Activated CD8-positive, alpha-beta T cell treated with anti-CD3 and anti-CD28 coated beads for 36 hours (primary cell): ENCODE results near the gene GRK5. TPM values are rescaled to one million over a fixed set of nuclear protein-coding genes. Genes with fewer than 3 reads are reported as not detected.

Source experiments
- ATAC-seq: fragments of 200-7000 bp; cut with Tn5 transposase; one replicate; pipeline ENCODE4 v1.10.0; 2021; ENCODE audit warnings: mild to moderate bottlenecking, moderate library complexity
- CTCF ChIA-PET: fragments of 350-600 bp; sonication (Branson Sonifier 250); formaldehyde crosslinking; loops from one replicate; lab custom pipeline; 2021; ENCODE audit warnings: antibody characterized with exemption; lab: Charles Lee
- POLR2A ChIA-PET: fragments of 350-600 bp; sonication (Branson Sonifier 250); formaldehyde crosslinking; loops from one replicate; lab custom pipeline; 2021; ENCODE audit warnings: antibody characterized with exemption; lab: Charles Lee
- DNase-seq: peaks from one replicate; pipeline ENCODE4 v3.0.0-alpha.2; 2020
- H3K27ac Mint-ChIP-seq: one replicate; pipeline ENCODE4 v1.8.0; 2021; ENCODE audit warnings: mild to moderate bottlenecking, mixed read lengths
- H3K27me3 Mint-ChIP-seq: one replicate; pipeline ENCODE4 v1.8.0; 2021; ENCODE audit warnings: mixed read lengths
- H3K36me3 Mint-ChIP-seq: one replicate; pipeline ENCODE4 v1.8.0; 2021; ENCODE audit warnings: low read depth, mixed read lengths
- H3K4me1 Mint-ChIP-seq: one replicate; pipeline ENCODE4 v1.8.0; 2021; ENCODE audit warnings: low read depth, mixed read lengths
- H3K4me3 Mint-ChIP-seq: one replicate; pipeline ENCODE4 v1.8.0; 2021; ENCODE audit warnings: mild to moderate bottlenecking, moderate library complexity, mixed read lengths
- H3K9me3 Mint-ChIP-seq: one replicate; pipeline ENCODE4 v1.8.0; 2021; ENCODE audit warnings: mixed read lengths
- CTCF ChIP-seq: fragments of 200-600 bp; IDR thresholded peaks from one replicate; pipeline ENCODE4 v1.8.0; 2022; ENCODE audit warnings: antibody characterized with exemption, mild to moderate bottlenecking
- intact Hi-C: fragments of 100-400 bp; cut with micrococcal nuclease; formaldehyde crosslinking; loops from one replicate; pipeline ENCODE4 v1.10.0; 2022
- total RNA-seq, 2 experiments: library from RNA; stranded (reverse); gene quantifications; one replicate each; pipeline ENCODE4 v1.2.3, GENCODE V29; 2021

GRK5 gene
- total RNA-seq, 2 experiments from 2014 or later = 14.8 to 15.6 TPM

- intact Hi-C loops = no loop called here
- POLR2A ChIA-PET = interaction anchor here (0.6 kb wide), 1 partner anchor 38 kb away, joined by 3 read pairs; no protein-coding TSS in a partner anchor
- ATAC-seq (no peak), DNase-seq (no peak)
- Mint-ChIP-seq H3K27ac (no peak overlapping the region), H3K4me3 (no peak overlapping the region), H3K36me3 (no peaks in the 10 kb centered on the region), H3K4me1 (peaks cover 16% of the 10 kb centered on the region), H3K9me3 (no peaks in the 10 kb centered on the region), H3K27me3 (no peaks in the 10 kb centered on the region)
- no peak for TF ChIP-seq CTCF
- CTCF ChIA-PET = no interaction called here
These were observed 166.1 kb downstream of the GRK5 start for GRCh38 chr10:119373294-119374102.

- CTCF ChIA-PET = no interaction called here
- H3K9me3 Mint-ChIP-seq = no peaks in the 10 kb centered on the region
- no peak for ATAC-seq
- no peaks in the 10 kb centered on the region for H3K36me3 Mint-ChIP-seq
- POLR2A ChIA-PET = interaction anchor here (0.6 kb wide), 1 partner anchor 38 kb away, joined by 3 read pairs; no protein-coding TSS in a partner anchor
- peaks cover 16% of the 10 kb centered on the region for H3K4me1 Mint-ChIP-seq
- no peak overlapping the region for H3K4me3 Mint-ChIP-seq
- intact Hi-C loops = no loop called here
- DNase-seq = no peak
- no peaks in the 10 kb centered on the region for H3K27me3 Mint-ChIP-seq
- no peak overlapping the region for H3K27ac Mint-ChIP-seq
- no peak for TF ChIP-seq CTCF
These were observed 166.9 kb downstream of the GRK5 start for GRCh38 chr10:119374236-119374635.

GRCh38 chr10:119375574-119376272 lies 168.4 kb downstream of the GRK5 start:
- no peak for ATAC-seq

DNA sequence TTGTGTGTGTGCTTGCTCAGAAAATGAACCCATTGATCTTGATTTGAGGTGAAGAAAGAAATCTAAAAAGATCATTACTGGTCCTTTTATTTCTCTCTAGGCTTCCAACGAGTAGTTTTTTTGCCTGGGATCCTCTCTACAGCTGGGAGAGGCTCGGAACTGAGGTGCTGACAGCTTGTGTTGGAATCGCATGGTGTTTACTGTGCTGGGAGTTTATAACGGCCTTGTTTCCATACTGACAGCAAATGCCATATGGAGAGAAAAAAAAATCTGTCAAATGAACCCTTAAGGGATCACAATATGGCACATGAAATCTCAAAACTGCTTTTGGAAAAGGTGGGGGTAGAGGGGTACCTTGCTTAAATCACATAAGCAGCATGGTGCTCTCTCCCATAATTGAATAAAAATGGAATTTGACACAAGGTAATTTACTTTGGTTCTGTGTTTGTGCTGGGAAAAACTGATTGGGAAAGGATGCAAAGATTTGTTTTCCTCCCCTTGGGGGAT lies 170.1 kb downstream of the GRK5 start:
- ATAC-seq = no peak

More at GRCh38 chr10:119375574-119376272, 168.4 kb downstream of the GRK5 start:
- ChIA-PET POLR2A (interaction anchor here (1.3 kb wide), 1 partner anchor 14 kb away, joined by 3 read pairs; no protein-coding TSS in a partner anchor), CTCF (interaction anchor here (1.3 to 1.6 kb wide), 3 partner anchors 8 to 177 kb away, joined by 3 to 5 read pairs (median 4); no protein-coding TSS in a partner anchor)
- no peak for TF ChIP-seq CTCF
- Mint-ChIP-seq H3K4me3 (no peak overlapping the region), H3K27me3 (no peaks in the 10 kb centered on the region), H3K9me3 (no peaks in the 10 kb centered on the region), H3K27ac (no peak overlapping the region), H3K4me1 (peaks cover 9% of the 10 kb centered on the region), H3K36me3 (peaks cover 4% of the 10 kb centered on the region)
- DNase-seq = no peak
- intact Hi-C loops = no loop called here

More for the DNA sequence above, 170.1 kb downstream of the GRK5 start:
- no peaks in the 10 kb centered on the region for H3K27me3 Mint-ChIP-seq
- H3K36me3 Mint-ChIP-seq = peaks cover 6% of the 10 kb centered on the region
- no peak for TF ChIP-seq CTCF
- no peak for DNase-seq
- CTCF ChIA-PET = interaction anchor here (1.7 kb wide), 1 partner anchor 68 kb away, joined by 3 read pairs; no protein-coding TSS in a partner anchor
- no peak overlapping the region for H3K27ac Mint-ChIP-seq
- no peak overlapping the region for H3K4me3 Mint-ChIP-seq
- intact Hi-C loops = no loop called here
- POLR2A ChIA-PET = no interaction called here
- H3K9me3 Mint-ChIP-seq = no peaks in the 10 kb centered on the region
- H3K4me1 Mint-ChIP-seq = peaks cover 11% of the 10 kb centered on the region
